ENCODE data around the gene HMOX1. TPM values are rescaled to one million over a fixed set of nuclear protein-coding genes. Genes with fewer than 3 reads are reported as not detected.
"Not testable (repeated sequence)": the region's sequence is repeated elsewhere in the genome, so short reads cannot be mapped to it uniquely, and the experiment has no call there.

Gene HMOX1
- total RNA-seq, 2 experiments from 2014 or later, result 2.4 to 2.9 TPM

DNA sequence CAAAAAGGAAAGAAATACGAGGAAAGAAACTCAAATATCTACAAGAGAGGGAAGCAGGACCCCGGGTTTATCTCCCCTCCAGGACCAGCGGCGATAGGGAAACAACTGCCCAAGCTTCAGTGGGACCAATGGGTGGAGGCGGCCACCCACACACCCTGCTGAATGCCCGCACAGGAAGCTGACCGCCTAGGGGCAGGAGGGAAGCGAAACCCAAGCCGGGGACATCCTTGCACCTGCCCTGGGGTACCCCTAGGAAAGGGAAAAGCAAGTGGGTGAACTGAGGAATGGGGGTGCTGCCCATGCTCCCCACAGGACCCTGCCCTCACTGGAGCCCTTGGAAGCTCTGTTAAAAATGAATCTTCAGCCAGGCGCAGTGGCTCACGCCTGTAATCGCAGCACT lies 27.6 kb upstream of the HMOX1 start:
- POLR2A ChIA-PET, result interaction anchor here (0.9 to 1.2 kb wide), 2 partner anchors 54 to 96 kb away, joined by 3 to 4 read pairs; partner anchors contain the start of genes HMGXB4 and TOM1

DNA sequence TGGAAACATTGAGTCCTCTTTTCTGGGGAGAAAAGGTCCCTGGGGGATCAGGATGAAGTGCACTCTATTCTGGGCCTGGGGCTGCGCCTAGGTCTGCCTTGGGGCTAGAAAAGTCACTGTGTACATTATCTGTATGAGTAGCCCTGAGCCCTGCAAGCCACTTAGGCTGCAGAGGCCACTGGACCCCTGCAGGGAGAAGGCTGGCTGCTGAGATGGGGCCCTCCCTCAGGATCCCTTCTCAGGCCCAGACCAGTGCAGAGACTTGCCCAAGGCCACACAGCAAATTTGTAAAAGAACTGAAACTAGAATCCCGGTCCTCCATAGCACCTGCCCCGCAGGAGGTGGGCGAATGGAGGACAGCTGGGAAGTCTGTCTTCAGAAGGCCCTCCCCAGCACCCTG lies 26.8 kb upstream of the HMOX1 start:
- Mint-ChIP-seq H3K4me3 (no peak overlapping the region), H3K27me3 (peaks cover 13% of the 10 kb centered on the region), H3K9me3 (no peaks in the 10 kb centered on the region), H3K4me1 (peaks cover 26% of the 10 kb centered on the region), H3K36me3 (ENCODE audit: low read depth) (no peaks in the 10 kb centered on the region), H3K27ac (no peak overlapping the region)
- DNase-seq, result no peak
- ChIA-PET POLR2A (no interaction called here), CTCF (no interaction called here)

More for the DNA sequence above, 27.6 kb upstream of the HMOX1 start:
- DNase-seq, result no peak
- no peaks in the 10 kb centered on the region for H3K36me3 Mint-ChIP-seq (ENCODE audit: low read depth)
- CTCF ChIA-PET, result interaction anchor here (0.9 to 3.9 kb wide), 2 partner anchors 230 to 771 kb away, joined by 3 to 42 read pairs; no protein-coding TSS in a partner anchor
- peaks cover 13% of the 10 kb centered on the region for H3K27me3 Mint-ChIP-seq
- H3K27ac Mint-ChIP-seq, result no peak overlapping the region
- peaks cover 26% of the 10 kb centered on the region for H3K4me1 Mint-ChIP-seq
- H3K9me3 Mint-ChIP-seq, result no peaks in the 10 kb centered on the region
- no peak overlapping the region for H3K4me3 Mint-ChIP-seq

DNA sequence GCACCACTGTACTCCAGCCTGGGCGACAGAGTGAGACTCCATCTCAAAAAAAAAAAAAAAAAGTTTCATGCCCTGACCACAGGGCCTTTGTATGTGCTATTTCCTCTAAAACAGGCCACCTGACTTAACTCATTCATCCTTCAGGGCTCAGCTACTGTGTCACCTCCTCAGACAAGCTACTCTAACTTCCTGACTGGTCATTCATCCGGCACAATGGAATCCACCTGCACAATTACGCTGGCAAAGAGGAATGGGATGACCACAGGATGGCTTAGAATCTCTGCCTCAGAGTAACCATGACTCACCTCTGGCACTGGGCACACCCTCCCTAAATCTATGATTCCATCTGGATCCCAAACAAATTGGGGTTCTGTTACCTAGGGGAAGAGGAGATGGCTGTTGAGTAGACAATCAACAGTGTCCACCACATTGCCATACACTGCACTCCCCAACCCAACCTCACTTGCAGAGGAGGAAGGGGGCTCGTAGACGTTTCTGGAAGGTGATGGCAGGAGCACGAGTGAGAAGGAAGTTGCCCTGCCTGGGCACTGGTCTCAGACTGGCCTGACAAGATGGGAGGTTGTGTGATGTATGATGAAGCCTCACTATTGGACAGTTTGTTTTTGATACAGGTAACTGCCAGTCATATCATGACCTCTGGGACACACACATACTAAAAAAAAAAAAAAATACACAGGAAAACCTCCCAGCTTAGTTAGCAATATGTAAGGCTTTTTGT lies 22.8 kb upstream of the HMOX1 start:
- DNase-seq, result no peak
- ChIA-PET CTCF (interaction anchor here (0.9 to 1.2 kb wide), 3 partner anchors 10 to 225 kb away, joined by 3 to 4 read pairs (median 3); no protein-coding TSS in a partner anchor), POLR2A (no interaction called here)
- peaks cover 4% of the 10 kb centered on the region for H3K4me1 Mint-ChIP-seq
- no peaks in the 10 kb centered on the region for H3K36me3 Mint-ChIP-seq (ENCODE audit: low read depth)
- H3K9me3 Mint-ChIP-seq, result no peaks in the 10 kb centered on the region
- H3K4me3 Mint-ChIP-seq, result no peak overlapping the region
- peaks cover 9% of the 10 kb centered on the region for H3K27me3 Mint-ChIP-seq
- no peak overlapping the region for H3K27ac Mint-ChIP-seq

- DNase-seq, result no peak
- Mint-ChIP-seq H3K4me1 (peaks cover 2% of the 10 kb centered on the region), H3K27ac (no peak overlapping the region), H3K27me3 (peaks cover 9% of the 10 kb centered on the region), H3K4me3 (no peak overlapping the region), H3K9me3 (no peaks in the 10 kb centered on the region), H3K36me3 (ENCODE audit: low read depth) (no peaks in the 10 kb centered on the region)
- ChIA-PET POLR2A (no interaction called here), CTCF (interaction anchor here (0.6 to 1.5 kb wide), 5 partner anchors 11 to 224 kb away, joined by 3 to 5 read pairs (median 3); no protein-coding TSS in a partner anchor)
These were observed 21.4 kb upstream of the HMOX1 start for GRCh38 chr22:35359380-35360065.

GRCh38 chr22:35361001-35361558 lies 19.8 kb upstream of the HMOX1 start:
- no peak overlapping the region for H3K4me3 Mint-ChIP-seq

DNA sequence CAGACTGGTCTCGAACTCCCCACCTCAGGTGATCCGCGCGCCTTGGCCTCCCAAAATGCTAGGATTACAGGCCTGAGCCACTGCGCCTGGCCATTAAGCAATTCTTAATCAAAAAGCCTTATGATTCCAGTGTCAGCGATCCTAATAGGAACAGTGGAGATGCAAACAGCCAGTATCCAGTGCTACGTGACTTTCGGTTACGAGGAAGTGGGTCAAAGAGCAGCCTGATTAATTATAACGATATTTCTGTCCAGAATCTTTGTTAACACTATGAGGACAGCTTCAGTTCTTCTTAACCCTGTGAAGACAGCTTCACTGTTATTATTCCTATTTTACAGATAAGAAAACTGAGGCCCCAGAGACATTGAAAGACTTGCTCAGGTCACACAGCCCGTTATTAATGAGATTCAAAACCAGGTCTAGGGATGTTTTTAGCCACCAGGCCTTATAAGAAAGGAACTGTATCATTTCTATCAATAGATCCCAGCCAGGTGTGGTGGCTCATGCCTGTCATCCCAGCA lies 17.3 kb upstream of the HMOX1 start:
- POLR2A ChIA-PET, result no interaction called here
- peaks cover 15% of the 10 kb centered on the region for H3K27me3 Mint-ChIP-seq
- no peaks in the 10 kb centered on the region for H3K36me3 Mint-ChIP-seq (ENCODE audit: low read depth)
- CTCF ChIA-PET, result no interaction called here
- no peak overlapping the region for H3K4me3 Mint-ChIP-seq
- no peak for DNase-seq
- H3K27ac Mint-ChIP-seq, result no peak overlapping the region
- H3K9me3 Mint-ChIP-seq, result no peaks in the 10 kb centered on the region
- H3K4me1 Mint-ChIP-seq, result no peaks in the 10 kb centered on the region

More at GRCh38 chr22:35361001-35361558, 19.8 kb upstream of the HMOX1 start:
- Mint-ChIP-seq H3K27me3 (peaks cover 15% of the 10 kb centered on the region), H3K36me3 (ENCODE audit: low read depth) (no peaks in the 10 kb centered on the region), H3K27ac (no peak overlapping the region), H3K9me3 (no peaks in the 10 kb centered on the region), H3K4me1 (peaks cover 2% of the 10 kb centered on the region)
- POLR2A ChIA-PET, result no interaction called here
- CTCF ChIA-PET, result interaction anchor here (0.8 kb wide), 1 partner anchor 10 kb away, joined by 3 read pairs; no protein-coding TSS in a partner anchor
- no peak for DNase-seq

DNA sequence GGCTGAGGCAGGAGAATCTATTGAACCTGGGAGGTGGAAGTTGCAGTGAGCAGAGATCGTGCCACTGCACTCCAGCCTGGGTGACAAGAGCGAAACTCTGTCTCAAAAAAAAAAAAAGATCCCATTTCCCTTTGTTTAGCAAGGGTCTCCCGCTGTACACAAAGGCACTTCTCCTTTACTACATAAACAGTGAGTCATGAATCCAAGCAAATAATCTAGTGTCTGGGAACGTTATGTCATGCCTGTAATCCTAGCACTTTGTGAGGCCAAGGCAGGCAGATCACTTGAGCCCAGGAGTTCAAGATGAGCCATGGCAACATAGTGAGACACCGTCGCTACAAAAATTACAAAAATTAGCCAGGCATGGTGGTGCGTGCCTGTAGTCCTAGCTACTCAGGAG lies 16.7 kb upstream of the HMOX1 start:
- DNase-seq; H3K4me3 Mint-ChIP-seq; H3K36me3 Mint-ChIP-seq (ENCODE audit: low read depth); POLR2A ChIA-PET; CTCF ChIA-PET; H3K27ac Mint-ChIP-seq; H3K9me3 Mint-ChIP-seq; H3K4me1 Mint-ChIP-seq: not testable (repeated sequence)
- peaks cover 14% of the 10 kb centered on the region for H3K27me3 Mint-ChIP-seq

DNA sequence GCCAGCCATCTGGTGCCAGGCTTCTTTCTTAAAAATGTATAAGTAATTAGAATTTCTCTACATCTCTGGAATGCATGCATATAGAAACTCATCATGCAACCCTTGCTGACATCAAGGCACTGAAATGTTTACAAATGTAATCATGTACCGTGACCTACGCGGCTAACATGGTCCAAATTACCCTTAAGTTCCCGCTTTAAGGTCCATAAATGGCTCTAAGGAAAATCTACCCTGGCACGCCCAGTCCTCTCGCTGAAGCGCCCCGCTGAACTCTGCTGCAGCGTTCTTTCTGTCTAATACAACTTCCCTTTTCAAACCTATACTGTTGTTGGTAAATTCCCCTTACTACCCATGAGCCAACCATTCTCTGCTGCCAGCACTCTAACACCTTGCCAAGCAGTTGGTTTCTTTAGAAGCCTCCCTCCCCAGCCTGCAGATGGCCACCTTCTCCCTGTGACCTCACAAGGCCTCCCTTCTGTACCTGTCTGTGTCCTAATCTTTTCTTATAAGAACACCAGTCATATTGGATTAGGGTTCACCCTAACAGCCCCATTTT lies 13.5 kb upstream of the HMOX1 start:
- ChIA-PET POLR2A (no interaction called here), CTCF (no interaction called here)
- H3K4me3 Mint-ChIP-seq, result no peak overlapping the region
- peaks cover 8% of the 10 kb centered on the region for H3K4me1 Mint-ChIP-seq
- no peaks in the 10 kb centered on the region for H3K9me3 Mint-ChIP-seq
- no peaks in the 10 kb centered on the region for H3K36me3 Mint-ChIP-seq (ENCODE audit: low read depth)
- no peak for DNase-seq
- H3K27ac Mint-ChIP-seq, result no peak overlapping the region
- peaks cover 18% of the 10 kb centered on the region for H3K27me3 Mint-ChIP-seq

DNA sequence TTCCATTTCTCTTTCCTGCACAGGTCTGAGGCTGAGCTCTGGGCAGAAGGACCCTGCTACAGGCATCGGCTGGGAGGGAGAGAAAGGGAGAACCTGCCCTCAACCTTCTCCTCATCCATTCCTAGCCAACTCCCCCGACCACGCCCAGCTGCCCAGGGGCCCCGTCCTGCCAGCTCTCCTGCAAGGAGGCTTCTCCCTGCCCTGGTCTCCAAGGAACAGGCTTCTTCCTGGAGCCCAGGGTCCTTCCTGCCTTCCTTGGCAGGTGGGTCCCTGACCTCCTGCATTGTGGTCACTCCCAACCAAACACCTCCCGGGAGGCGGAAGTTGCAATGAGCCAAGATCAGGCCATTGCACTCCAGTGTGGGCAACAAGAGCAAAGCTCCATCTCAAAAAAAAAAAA lies 12.5 kb upstream of the HMOX1 start:
- no peaks in the 10 kb centered on the region for H3K36me3 Mint-ChIP-seq (ENCODE audit: low read depth)
- H3K4me3 Mint-ChIP-seq, result no peak overlapping the region
- peaks cover 8% of the 10 kb centered on the region for H3K4me1 Mint-ChIP-seq
- H3K27me3 Mint-ChIP-seq, result peaks cover 18% of the 10 kb centered on the region
- no peak for DNase-seq
- H3K27ac Mint-ChIP-seq, result no peak overlapping the region
- POLR2A ChIA-PET, result no interaction called here
- no peaks in the 10 kb centered on the region for H3K9me3 Mint-ChIP-seq
- CTCF ChIA-PET, result no interaction called here

DNA sequence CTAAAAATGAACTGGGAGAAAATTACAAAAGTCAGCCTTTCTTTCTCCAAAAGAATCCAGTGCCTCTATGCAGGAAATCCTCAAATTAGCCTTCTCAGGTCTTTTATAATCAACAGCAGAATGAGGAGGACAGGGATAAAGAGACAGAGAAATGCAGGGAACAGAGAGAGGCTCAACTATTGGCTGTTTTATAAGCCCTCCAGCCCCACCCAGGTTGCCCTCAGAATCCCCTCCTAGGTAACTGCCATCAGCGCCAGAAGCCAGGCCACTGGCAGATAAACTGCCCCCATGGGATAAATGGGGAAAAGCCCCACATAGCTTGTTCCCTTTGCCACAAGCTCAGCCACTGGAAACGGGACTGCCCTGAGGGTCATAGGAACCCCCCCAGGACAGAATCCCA lies 10.9 kb upstream of the HMOX1 start:
- H3K27ac Mint-ChIP-seq, result no peak overlapping the region
- ChIA-PET POLR2A (no interaction called here), CTCF (interaction anchor here (1.6 to 1.7 kb wide), 2 partner anchors 12 to 19 kb away, joined by 4 to 5 read pairs; no protein-coding TSS in a partner anchor)
- peaks cover 8% of the 10 kb centered on the region for H3K4me1 Mint-ChIP-seq
- H3K9me3 Mint-ChIP-seq, result no peaks in the 10 kb centered on the region
- no peak overlapping the region for H3K4me3 Mint-ChIP-seq
- no peaks in the 10 kb centered on the region for H3K36me3 Mint-ChIP-seq (ENCODE audit: low read depth)
- DNase-seq, result no peak
- peaks cover 18% of the 10 kb centered on the region for H3K27me3 Mint-ChIP-seq

- Mint-ChIP-seq H3K27ac (no peak overlapping the region), H3K4me3 (no peak overlapping the region), H3K9me3 (no peaks in the 10 kb centered on the region), H3K36me3 (ENCODE audit: low read depth) (no peaks in the 10 kb centered on the region), H3K4me1 (peaks cover 24% of the 10 kb centered on the region), H3K27me3 (peaks cover 5% of the 10 kb centered on the region)
- no peak for DNase-seq
- POLR2A ChIA-PET, result no interaction called here
- CTCF ChIA-PET, result no interaction called here
These were observed 7.1 kb upstream of the HMOX1 start for GRCh38 chr22:35373781-35374180.

DNA sequence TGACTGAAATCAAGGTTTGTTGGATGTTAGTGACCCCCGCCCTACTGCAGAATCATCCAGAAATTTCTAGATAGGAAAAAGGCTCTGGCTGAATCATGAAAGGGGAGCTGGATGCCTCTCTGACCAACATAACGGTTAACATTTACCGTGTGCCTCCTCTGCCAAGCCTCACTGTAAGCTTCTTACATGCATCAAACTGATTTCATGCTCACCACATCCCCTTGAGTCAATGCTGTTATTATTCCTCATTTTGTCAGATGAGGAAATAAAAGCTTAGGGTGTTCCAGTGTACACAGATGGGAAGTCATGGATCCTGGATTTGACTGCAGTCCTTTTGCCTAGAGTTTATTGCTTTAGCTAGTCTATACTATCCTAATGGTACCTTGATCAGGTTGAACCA lies 5.9 kb upstream of the HMOX1 start:
- Mint-ChIP-seq H3K27ac (no peak overlapping the region), H3K27me3 (peaks cover 2% of the 10 kb centered on the region), H3K36me3 (ENCODE audit: low read depth) (no peaks in the 10 kb centered on the region), H3K9me3 (no peaks in the 10 kb centered on the region), H3K4me3 (no peak overlapping the region), H3K4me1 (peaks cover 24% of the 10 kb centered on the region)
- CTCF ChIA-PET, result interaction anchor here (0.9 to 1.2 kb wide), 2 partner anchors 29 to 133 kb away, joined by 3 read pairs; no protein-coding TSS in a partner anchor
- DNase-seq, result no peak
- POLR2A ChIA-PET, result interaction anchor here (1.4 kb wide), 1 partner anchor 24 kb away, joined by 5 read pairs; no protein-coding TSS in a partner anchor

DNA sequence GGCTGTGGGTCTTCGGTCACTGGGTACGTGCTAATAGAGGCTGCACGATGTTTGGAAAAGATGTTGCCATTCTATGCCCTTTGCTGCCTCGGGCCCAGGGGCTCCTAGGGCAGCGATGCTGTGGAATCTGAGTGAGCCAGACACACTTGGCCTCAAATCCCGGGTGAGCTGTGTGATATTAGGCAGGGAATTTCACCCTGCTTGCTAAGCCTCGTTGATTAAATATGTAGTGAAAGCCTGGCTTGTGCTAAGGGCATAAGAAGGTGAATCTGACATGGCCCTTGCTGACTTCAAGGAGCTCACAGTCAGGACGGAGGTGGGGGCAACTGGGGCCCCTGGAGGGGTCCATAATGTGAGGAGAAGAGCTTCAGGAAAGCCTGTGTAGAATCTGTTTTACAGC lies 5.4 kb upstream of the HMOX1 start:
- Mint-ChIP-seq H3K4me1 (peaks cover 27% of the 10 kb centered on the region), H3K36me3 (ENCODE audit: low read depth) (no peaks in the 10 kb centered on the region), H3K27ac (no peak overlapping the region), H3K9me3 (no peaks in the 10 kb centered on the region), H3K4me3 (no peak overlapping the region), H3K27me3 (peaks cover 7% of the 10 kb centered on the region)
- DNase-seq, result no peak
- ChIA-PET CTCF (interaction anchor here (0.9 to 1.2 kb wide), 3 partner anchors 28 to 132 kb away, joined by 3 read pairs; no protein-coding TSS in a partner anchor), POLR2A (interaction anchor here (0.7 to 1.4 kb wide), 3 partner anchors 24 to 76 kb away, joined by 3 to 5 read pairs (median 5); partner anchors contain the start of gene TOM1)

All from activated CD4-positive, alpha-beta memory T cell treated with anti-CD3 and anti-CD28 coated beads, Interleukin-2, amount 10 ng/mL, durations not matched to agents 7 days and 5 days (primary cell).